GM23338 (cell line): ENCODE results near the gene KLRC3.

ENCODE experiments used
- CREB1 ChIP-seq: fragments of 250-450 bp; sonication (Bioruptor Pico); IDR thresholded peaks from 2 replicates; pipeline ENCODE4 v1.5.0; 2020; ENCODE audit warnings: low read depth, mild to moderate bottlenecking, moderate library complexity
- EZH2 ChIP-seq: fragments of 200-600 bp; sonication (generic); IDR thresholded peaks from one replicate; pipeline ENCODE4 v1.8.0; 2017; ENCODE audit warnings: antibody characterized with exemption, mild to moderate bottlenecking, low read depth; ENCODE audit not compliant: unreplicated experiment
- EZH2phosphoT487 ChIP-seq: fragments of 200-600 bp; sonication (generic); IDR thresholded peaks from one replicate; pipeline ENCODE4 v1.8.1; 2018; ENCODE audit warnings: antibody characterized with exemption; ENCODE audit not compliant: unreplicated experiment
- JUNB ChIP-seq: IDR thresholded peaks from one replicate; pipeline ENCODE4 v1.6.1; 2016; ENCODE audit warnings: antibody characterized with exemption; ENCODE audit not compliant: unreplicated experiment
- NANOG ChIP-seq: IDR thresholded peaks from 2 replicates; pipeline ENCODE4 v1.6.1; 2016; ENCODE audit warnings: antibody characterized with exemption, borderline replicate concordance
- POLR2AphosphoS5 ChIP-seq: IDR thresholded peaks from 2 replicates; pipeline ENCODE4 v1.6.1; 2016; ENCODE audit warnings: antibody characterized with exemption, low read depth
- ZNF331 ChIP-seq: fragments of 250-450 bp; sonication (Bioruptor Pico); IDR thresholded peaks from 2 replicates; pipeline ENCODE4 v1.5.0; 2020; ENCODE audit warnings: low read depth, mild to moderate bottlenecking, moderate library complexity
- TF ChIP-seq, protein P1 (sequence below): IDR thresholded peaks from 2 replicates; pipeline ENCODE4 v1.6.1; 2016; ENCODE audit warnings: antibody characterized with exemption
- TF ChIP-seq, protein P2 (sequence below), 2 experiments: fragments of 200-600 bp in 1 of 2; sonication (generic) in 1 of 2; conservative IDR thresholded peaks; 2 replicates each; pipeline versions ENCODE4 v1.5.1 to v1.6.1; 2016 to 2017; ENCODE audit warnings: antibody characterized with exemption in 2 of 2, low read depth in 2 of 2, mild to moderate bottlenecking in 2 of 2, moderate library complexity in 1 of 2
- TF ChIP-seq, protein P3 (sequence below): IDR thresholded peaks from one replicate; pipeline ENCODE4 v1.6.1; 2018; ENCODE audit warnings: antibody characterized with exemption; ENCODE audit not compliant: unreplicated experiment

DNA sequence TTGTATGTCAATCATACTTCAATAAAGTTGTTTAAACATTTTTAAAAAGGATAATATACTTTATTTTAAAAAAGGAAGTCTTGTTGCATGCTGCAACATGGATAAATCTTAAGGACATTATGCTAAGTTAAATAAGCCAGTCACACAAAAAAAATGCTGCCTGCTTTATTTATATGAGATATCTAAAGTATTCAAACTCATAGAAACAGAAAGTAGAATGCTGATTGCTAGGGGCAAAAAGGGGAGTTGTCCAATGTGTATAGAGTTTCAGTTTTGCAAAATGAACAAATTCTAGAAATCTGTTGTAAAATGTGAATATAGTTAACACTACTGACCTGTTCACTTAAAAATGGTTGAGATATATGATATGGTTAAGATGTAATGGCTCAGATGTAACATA is 19.6 kb downstream of the KLRC3 start:
- TF ChIP-seq EZH2phosphoT487 = no peak
- TF ChIP-seq, protein P1, sequence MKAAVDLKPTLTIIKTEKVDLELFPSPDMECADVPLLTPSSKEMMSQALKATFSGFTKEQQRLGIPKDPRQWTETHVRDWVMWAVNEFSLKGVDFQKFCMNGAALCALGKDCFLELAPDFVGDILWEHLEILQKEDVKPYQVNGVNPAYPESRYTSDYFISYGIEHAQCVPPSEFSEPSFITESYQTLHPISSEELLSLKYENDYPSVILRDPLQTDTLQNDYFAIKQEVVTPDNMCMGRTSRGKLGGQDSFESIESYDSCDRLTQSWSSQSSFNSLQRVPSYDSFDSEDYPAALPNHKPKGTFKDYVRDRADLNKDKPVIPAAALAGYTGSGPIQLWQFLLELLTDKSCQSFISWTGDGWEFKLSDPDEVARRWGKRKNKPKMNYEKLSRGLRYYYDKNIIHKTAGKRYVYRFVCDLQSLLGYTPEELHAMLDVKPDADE = no peak
- TF ChIP-seq, protein P2, sequence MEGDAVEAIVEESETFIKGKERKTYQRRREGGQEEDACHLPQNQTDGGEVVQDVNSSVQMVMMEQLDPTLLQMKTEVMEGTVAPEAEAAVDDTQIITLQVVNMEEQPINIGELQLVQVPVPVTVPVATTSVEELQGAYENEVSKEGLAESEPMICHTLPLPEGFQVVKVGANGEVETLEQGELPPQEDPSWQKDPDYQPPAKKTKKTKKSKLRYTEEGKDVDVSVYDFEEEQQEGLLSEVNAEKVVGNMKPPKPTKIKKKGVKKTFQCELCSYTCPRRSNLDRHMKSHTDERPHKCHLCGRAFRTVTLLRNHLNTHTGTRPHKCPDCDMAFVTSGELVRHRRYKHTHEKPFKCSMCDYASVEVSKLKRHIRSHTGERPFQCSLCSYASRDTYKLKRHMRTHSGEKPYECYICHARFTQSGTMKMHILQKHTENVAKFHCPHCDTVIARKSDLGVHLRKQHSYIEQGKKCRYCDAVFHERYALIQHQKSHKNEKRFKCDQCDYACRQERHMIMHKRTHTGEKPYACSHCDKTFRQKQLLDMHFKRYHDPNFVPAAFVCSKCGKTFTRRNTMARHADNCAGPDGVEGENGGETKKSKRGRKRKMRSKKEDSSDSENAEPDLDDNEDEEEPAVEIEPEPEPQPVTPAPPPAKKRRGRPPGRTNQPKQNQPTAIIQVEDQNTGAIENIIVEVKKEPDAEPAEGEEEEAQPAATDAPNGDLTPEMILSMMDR (conservative IDR thresholded peaks at IDR 0.05; ENCODE audit: low read depth in 2 of 2) = no peak
- TF ChIP-seq, protein P3, sequence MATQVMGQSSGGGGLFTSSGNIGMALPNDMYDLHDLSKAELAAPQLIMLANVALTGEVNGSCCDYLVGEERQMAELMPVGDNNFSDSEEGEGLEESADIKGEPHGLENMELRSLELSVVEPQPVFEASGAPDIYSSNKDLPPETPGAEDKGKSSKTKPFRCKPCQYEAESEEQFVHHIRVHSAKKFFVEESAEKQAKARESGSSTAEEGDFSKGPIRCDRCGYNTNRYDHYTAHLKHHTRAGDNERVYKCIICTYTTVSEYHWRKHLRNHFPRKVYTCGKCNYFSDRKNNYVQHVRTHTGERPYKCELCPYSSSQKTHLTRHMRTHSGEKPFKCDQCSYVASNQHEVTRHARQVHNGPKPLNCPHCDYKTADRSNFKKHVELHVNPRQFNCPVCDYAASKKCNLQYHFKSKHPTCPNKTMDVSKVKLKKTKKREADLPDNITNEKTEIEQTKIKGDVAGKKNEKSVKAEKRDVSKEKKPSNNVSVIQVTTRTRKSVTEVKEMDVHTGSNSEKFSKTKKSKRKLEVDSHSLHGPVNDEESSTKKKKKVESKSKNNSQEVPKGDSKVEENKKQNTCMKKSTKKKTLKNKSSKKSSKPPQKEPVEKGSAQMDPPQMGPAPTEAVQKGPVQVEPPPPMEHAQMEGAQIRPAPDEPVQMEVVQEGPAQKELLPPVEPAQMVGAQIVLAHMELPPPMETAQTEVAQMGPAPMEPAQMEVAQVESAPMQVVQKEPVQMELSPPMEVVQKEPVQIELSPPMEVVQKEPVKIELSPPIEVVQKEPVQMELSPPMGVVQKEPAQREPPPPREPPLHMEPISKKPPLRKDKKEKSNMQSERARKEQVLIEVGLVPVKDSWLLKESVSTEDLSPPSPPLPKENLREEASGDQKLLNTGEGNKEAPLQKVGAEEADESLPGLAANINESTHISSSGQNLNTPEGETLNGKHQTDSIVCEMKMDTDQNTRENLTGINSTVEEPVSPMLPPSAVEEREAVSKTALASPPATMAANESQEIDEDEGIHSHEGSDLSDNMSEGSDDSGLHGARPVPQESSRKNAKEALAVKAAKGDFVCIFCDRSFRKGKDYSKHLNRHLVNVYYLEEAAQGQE = no peak
- no peak for TF ChIP-seq JUNB
- TF ChIP-seq POLR2AphosphoS5 = no peak
- TF ChIP-seq ZNF331 (CRISPR knock-in tag) = no peak
- no peak for TF ChIP-seq CREB1
- TF ChIP-seq EZH2 = no peak
- TF ChIP-seq NANOG = no peak
